Progenitor cell of endocrine pancreas (in vitro differentiated cells): ENCODE measurements around the gene CAVIN4. TPM values are rescaled to one million over a fixed set of nuclear protein-coding genes. Genes with fewer than 3 reads are reported as not detected.

Experiments used
- DNase-seq: peaks from one replicate; pipeline ENCODE4 v3.0.0; 2021; ENCODE audit warnings: low spot score; ENCODE audit not compliant: unreplicated experiment
- H3K27ac Mint-ChIP-seq: 2 replicates; pipeline ENCODE4 v1.8.0; 2021; ENCODE audit warnings: mild to moderate bottlenecking, moderate library complexity, mixed read lengths
- H3K27me3 Mint-ChIP-seq: 2 replicates; pipeline ENCODE4 v1.8.0; 2021; ENCODE audit warnings: mixed read lengths
- H3K36me3 Mint-ChIP-seq: 2 replicates; pipeline ENCODE4 v1.8.0; 2022; ENCODE audit warnings: mixed read lengths; ENCODE audit not compliant: insufficient read depth
- H3K4me1 Mint-ChIP-seq: 2 replicates; pipeline ENCODE4 v1.8.0; 2021; ENCODE audit warnings: low read depth, mixed read lengths
- H3K4me3 Mint-ChIP-seq: 2 replicates; pipeline ENCODE4 v1.8.0; 2021; ENCODE audit warnings: low read depth, mild to moderate bottlenecking, moderate library complexity, mixed read lengths
- H3K9me3 Mint-ChIP-seq: 2 replicates; pipeline ENCODE4 v1.8.0; 2021; ENCODE audit warnings: low read depth, mixed read lengths
- total RNA-seq: library from RNA; stranded (reverse); gene quantifications from 2 replicates; pipeline ENCODE4 v1.2.1, GENCODE V29; 2021
- TF ChIP-seq, protein P1 (sequence below): fragments of 200-600 bp; sonication (generic); IDR thresholded peaks from one replicate; pipeline ENCODE4 v1.5.0; 2021; ENCODE audit warnings: antibody characterized with exemption, mild to moderate bottlenecking; ENCODE audit not compliant: unreplicated experiment

The CAVIN4 gene
- total RNA-seq, 1 donor from 2014 or later: 14.5 TPM

DNA sequence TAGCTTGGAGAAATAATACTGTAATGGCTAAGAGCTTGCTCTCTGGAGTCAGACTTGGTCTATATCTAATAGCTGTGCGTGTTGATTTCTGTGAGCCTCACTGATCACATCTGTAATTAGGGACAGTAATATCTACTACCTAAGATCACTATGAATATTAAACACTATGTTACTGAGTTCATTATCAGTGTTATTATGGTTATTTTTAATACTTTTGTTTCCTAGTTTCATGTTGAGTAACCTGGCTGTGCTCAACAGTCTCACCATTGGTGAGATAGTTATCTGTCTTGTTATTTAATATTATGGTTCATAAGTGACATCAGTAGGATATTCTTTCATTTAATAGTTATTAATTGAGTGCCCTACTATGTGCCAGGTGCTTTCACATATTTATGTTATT, 22.4 kb upstream of the CAVIN4 start:
- no peaks in the 10 kb centered on the region for H3K4me1 Mint-ChIP-seq

DNA sequence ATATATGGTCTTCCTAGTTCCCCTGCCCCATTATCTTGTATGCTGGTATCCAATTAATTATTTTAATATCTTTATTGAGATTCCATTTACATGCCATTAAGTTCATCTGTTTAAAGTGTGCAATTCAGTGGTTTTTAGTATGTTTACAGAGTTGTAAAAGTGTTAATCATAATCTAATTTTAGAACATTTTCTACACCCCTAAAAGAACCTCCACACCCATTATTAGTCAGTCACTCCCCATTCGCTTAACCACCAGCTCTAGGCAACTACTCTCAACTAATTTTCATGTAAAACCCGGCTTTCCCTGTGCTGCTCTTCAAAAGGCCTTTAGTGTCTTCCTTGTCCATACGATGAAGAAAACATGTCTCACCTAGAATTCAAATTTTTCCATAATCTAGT, 20.8 kb upstream of the CAVIN4 start:
- H3K36me3 Mint-ChIP-seq: peaks cover 23% of the 10 kb centered on the region
- H3K27me3 Mint-ChIP-seq: no peaks in the 10 kb centered on the region
- TF ChIP-seq, protein P1, sequence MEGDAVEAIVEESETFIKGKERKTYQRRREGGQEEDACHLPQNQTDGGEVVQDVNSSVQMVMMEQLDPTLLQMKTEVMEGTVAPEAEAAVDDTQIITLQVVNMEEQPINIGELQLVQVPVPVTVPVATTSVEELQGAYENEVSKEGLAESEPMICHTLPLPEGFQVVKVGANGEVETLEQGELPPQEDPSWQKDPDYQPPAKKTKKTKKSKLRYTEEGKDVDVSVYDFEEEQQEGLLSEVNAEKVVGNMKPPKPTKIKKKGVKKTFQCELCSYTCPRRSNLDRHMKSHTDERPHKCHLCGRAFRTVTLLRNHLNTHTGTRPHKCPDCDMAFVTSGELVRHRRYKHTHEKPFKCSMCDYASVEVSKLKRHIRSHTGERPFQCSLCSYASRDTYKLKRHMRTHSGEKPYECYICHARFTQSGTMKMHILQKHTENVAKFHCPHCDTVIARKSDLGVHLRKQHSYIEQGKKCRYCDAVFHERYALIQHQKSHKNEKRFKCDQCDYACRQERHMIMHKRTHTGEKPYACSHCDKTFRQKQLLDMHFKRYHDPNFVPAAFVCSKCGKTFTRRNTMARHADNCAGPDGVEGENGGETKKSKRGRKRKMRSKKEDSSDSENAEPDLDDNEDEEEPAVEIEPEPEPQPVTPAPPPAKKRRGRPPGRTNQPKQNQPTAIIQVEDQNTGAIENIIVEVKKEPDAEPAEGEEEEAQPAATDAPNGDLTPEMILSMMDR: no peak
- H3K4me1 Mint-ChIP-seq: no peaks in the 10 kb centered on the region
- no peak overlapping the region for H3K4me3 Mint-ChIP-seq
- H3K27ac Mint-ChIP-seq: no peak overlapping the region
- peaks cover 3% of the 10 kb centered on the region for H3K9me3 Mint-ChIP-seq
- no peak for DNase-seq

More for the DNA sequence above, 22.4 kb upstream of the CAVIN4 start:
- DNase-seq: no peak
- H3K36me3 Mint-ChIP-seq: peaks cover 20% of the 10 kb centered on the region
- peaks cover 3% of the 10 kb centered on the region for H3K9me3 Mint-ChIP-seq
- H3K4me3 Mint-ChIP-seq: no peak overlapping the region
- peak overlapping the region; percentile 53 for H3K27ac Mint-ChIP-seq
- H3K27me3 Mint-ChIP-seq: no peaks in the 10 kb centered on the region
- TF ChIP-seq, protein P1: no peak

DNA sequence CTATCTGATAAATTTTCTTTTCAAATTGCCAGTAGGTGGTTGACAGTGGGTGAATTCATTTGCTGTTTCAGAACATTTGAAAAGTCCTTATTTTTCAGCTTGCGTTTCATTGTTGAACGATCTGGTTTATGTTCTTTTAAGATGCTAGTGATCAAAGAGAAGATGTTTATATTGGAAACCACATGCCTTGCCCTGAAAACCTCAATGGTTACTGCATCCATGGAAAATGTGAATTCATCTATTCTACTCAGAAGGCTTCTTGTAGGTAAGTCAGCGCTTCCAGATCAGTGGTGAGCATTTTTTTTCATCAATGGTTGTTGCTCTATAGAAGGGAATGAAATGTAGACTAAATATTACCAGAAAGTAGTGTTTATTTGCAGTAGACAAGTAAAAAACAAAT, 16.6 kb upstream of the CAVIN4 start:
- TF ChIP-seq, protein P1: no peak

DNA sequence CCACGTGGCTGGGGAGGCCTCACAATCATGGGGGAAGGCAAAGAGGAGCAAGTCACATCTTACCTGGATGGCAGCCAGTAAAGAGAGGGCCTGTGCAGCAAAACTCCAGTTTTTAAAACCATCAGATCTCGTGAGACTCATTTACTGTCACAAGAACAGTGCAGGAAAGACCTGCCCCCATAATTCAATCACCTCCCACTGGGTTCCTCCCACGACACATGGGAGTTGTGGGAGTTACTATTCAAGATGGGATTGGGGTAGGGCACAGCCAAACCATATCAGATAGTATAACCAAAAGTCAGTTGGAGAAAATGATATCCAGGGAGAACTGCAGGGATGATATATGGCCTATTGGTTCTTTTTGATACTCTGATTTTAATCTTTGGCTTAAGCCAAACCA, 10.0 kb upstream of the CAVIN4 start:
- peaks cover 3% of the 10 kb centered on the region for H3K9me3 Mint-ChIP-seq
- H3K27ac Mint-ChIP-seq: no peak overlapping the region
- TF ChIP-seq, protein P1: no peak
- DNase-seq: no peak
- no peaks in the 10 kb centered on the region for H3K27me3 Mint-ChIP-seq
- H3K4me1 Mint-ChIP-seq: no peaks in the 10 kb centered on the region
- H3K4me3 Mint-ChIP-seq: no peak overlapping the region
- peaks cover 19% of the 10 kb centered on the region for H3K36me3 Mint-ChIP-seq

More for the DNA sequence above, 16.6 kb upstream of the CAVIN4 start:
- no peak for DNase-seq
- Mint-ChIP-seq H3K27ac (no peak overlapping the region), H3K27me3 (no peaks in the 10 kb centered on the region), H3K9me3 (peaks cover 3% of the 10 kb centered on the region), H3K36me3 (peaks cover 20% of the 10 kb centered on the region), H3K4me1 (no peaks in the 10 kb centered on the region), H3K4me3 (no peak overlapping the region)

DNA sequence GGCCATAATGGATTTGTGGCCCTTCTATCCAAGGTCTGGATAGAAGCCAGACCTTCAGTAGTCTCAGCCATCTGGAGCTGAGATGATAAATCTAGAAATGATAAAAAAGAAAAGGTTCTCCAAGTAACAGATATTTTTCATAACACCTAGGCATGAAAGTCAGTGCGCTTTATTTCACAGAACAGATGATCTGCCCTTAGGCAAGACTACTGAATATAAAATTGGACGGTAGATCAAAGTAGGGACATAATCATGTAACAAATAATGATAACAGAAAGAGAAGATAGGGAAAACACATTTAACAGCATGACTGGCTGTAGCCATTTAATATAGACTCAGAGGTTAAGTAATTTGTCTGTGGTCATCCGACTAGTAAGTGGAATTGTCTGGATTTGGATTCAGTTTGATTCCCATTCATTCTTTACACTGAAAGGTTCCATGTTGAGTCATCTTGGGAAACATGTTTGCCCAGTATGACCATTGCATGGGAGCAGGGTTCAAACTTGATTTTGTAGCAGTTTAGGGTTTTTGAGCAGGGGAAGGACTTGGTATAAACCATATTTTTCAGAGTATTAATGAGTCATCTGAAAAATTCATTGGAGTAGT, 4.1 kb upstream of the CAVIN4 start:
- H3K27ac Mint-ChIP-seq: no peak overlapping the region
- no peak overlapping the region for H3K4me3 Mint-ChIP-seq
- no peaks in the 10 kb centered on the region for H3K27me3 Mint-ChIP-seq
- no peak for DNase-seq
- peaks cover 5% of the 10 kb centered on the region for H3K4me1 Mint-ChIP-seq
- H3K9me3 Mint-ChIP-seq: peaks cover 3% of the 10 kb centered on the region
- H3K36me3 Mint-ChIP-seq: peaks cover 20% of the 10 kb centered on the region
- TF ChIP-seq, protein P1: no peak
